ENCODE data around the gene MYRFL. TPM values are rescaled to one million over a fixed set of nuclear protein-coding genes. Genes with fewer than 3 reads are reported as not detected.

MYRFL gene
- total RNA-seq, 1 experiment from 2014 or later, result 0.57 TPM

GRCh38 chr12:69934011-69934410 is 109.0 kb downstream of the MYRFL start:
- H2BK20ac ChIP-seq (ENCODE audit: low read depth, low read length, poor library complexity, severe bottlenecking), result no peak overlapping the region
- H3K23me2 ChIP-seq (ENCODE audit: insufficient read length, low read depth, low read length, poor library complexity, severe bottlenecking), result no peaks in the 10 kb centered on the region
- no peak overlapping the region for H4K8ac ChIP-seq (replicated peaks; ENCODE audit: insufficient read length, low read depth, low read length)
- peak overlapping the region; percentile 73 for H4K91ac ChIP-seq (ENCODE audit: insufficient read length, low read depth, low read length)
- no peak overlapping the region for H2BK12ac ChIP-seq (ENCODE audit: insufficient read length, low read depth, low read length)
- no peaks in the 10 kb centered on the region for H3K9me3 ChIP-seq (ENCODE audit: control insufficient read depth, low read depth, low read length)
- no peak overlapping the region for H3K23ac ChIP-seq (ENCODE audit: insufficient read length, low read depth, low read length)
- no peak overlapping the region for H3K4me2 ChIP-seq (ENCODE audit: insufficient read depth, insufficient read length, low read length)
- H3K27me3 ChIP-seq (ENCODE audit: insufficient read depth, low read length), result no peaks in the 10 kb centered on the region
- peaks cover 19% of the 10 kb centered on the region; the same call in 1 of the 2 replicates for H3K4me1 ChIP-seq (ENCODE audit: insufficient read depth, low read length)
- no peak overlapping the region for H4K5ac ChIP-seq (ENCODE audit: insufficient read length, low read depth, low read length)
- peak overlapping the region; percentile 45 for H3K18ac ChIP-seq (ENCODE audit: insufficient read length, low read depth, low read length)
- H2BK5ac ChIP-seq (ENCODE audit: insufficient read length, low read length), result no peak overlapping the region
- H3K27ac ChIP-seq (ENCODE audit: insufficient read length, low read depth, low read length), result peak overlapping the region; percentile 56
- no CpG with 5 or more reads among the region's 4 CpGs for WGBS (ENCODE audit: extremely low coverage, insufficient read length, low lambda C conversion rate)
- Mint-ChIP-seq H3K27me3 (ENCODE audit: low read depth) (no peaks in the 10 kb centered on the region; the same call in 1 of the 2 replicates), H3K4me1 (peaks cover 63 to 64% of the 10 kb centered on the region in 2 experiments), H3K4me3 (no peak overlapping the region; a peak in 1 of 5 replicates), H3K36me3 (ENCODE audit: insufficient read depth in 1 of 3, low read depth in 3 of 3) (peaks cover 6 to 20% (median 8%) of the 10 kb centered on the region in 3 experiments; a peak in 6 of 7 replicates), H3K27ac (peak overlapping the region; percentile 80 to 99 (median 99)), H3K9me3 (peaks cover 6 to 10% of the 10 kb centered on the region in 2 experiments)
- no peak overlapping the region for H3K4ac ChIP-seq (ENCODE audit: low read depth, low read length)
- no peak overlapping the region for H3T11ph ChIP-seq (ENCODE audit: low read length)
- no peak overlapping the region for H2BK15ac ChIP-seq (ENCODE audit: low read depth, low read length)
- H3K9ac ChIP-seq (ENCODE audit: extremely low read depth, insufficient read length, low read length), result no peak overlapping the region
- DNase-seq, result no peak
- no peak for TF ChIP-seq CTCF (conservative IDR thresholded peaks at IDR 0.05)
- no peaks in the 10 kb centered on the region for H3K79me2 ChIP-seq (ENCODE audit: insufficient read depth, low read length)
- no peak overlapping the region for H2AK5ac ChIP-seq (ENCODE audit: insufficient read length, low read length)
- H3K56ac ChIP-seq (ENCODE audit: insufficient read length, low read depth, low read length), result no peak overlapping the region
- H3K14ac ChIP-seq (ENCODE audit: insufficient read depth, low read length), result no peak overlapping the region
- H3K79me1 ChIP-seq (ENCODE audit: insufficient read depth, low read depth, low read length, poor library complexity, severe bottlenecking), result no peaks in the 10 kb centered on the region
- no peak overlapping the region for H2AFZ ChIP-seq (ENCODE audit: low read length)
- H4K20me1 ChIP-seq (ENCODE audit: control insufficient read depth, insufficient read depth, insufficient read length), result no peaks in the 10 kb centered on the region
- no peak overlapping the region for H2BK120ac ChIP-seq (ENCODE audit: low read depth, low read length, poor library complexity, severe bottlenecking)
